Liver (tissue), 9 donors: ENCODE data around the gene ITPRID1. TPM values are rescaled to one million over a fixed set of nuclear protein-coding genes. Genes with fewer than 3 reads are reported as not detected.

Experiments
- DNase-seq: peaks from one replicate; pipeline ENCODE4 v3.0.0-alpha.2; 2017; ENCODE audit warnings: low spot score
- H3K27ac ChIP-seq, 2 donors: one replicate each; pipeline ENCODE4 v1.7.0; 2013; ENCODE audit warnings: inconsistent platforms in 2 of 2, low read length in 2 of 2, control low read depth in 1 of 2, low read depth in 1 of 2, mild to moderate bottlenecking in 1 of 2
- H3K27me3 ChIP-seq, 4 donors: one replicate each; pipeline versions ENCODE4 v1.6.1 to v1.7.0; 2013; ENCODE audit warnings: low read length in 3 of 4, inconsistent platforms in 1 of 4, mild to moderate bottlenecking in 1 of 4, moderate library complexity in 1 of 4; ENCODE audit not compliant: control insufficient read depth in 4 of 4, insufficient read depth in 4 of 4
- H3K36me3 ChIP-seq, 4 donors: one replicate each; pipeline versions ENCODE4 v1.6.1 to v1.7.0; 2013; ENCODE audit warnings: low read length in 3 of 4, mild to moderate bottlenecking in 3 of 4, low read depth in 1 of 4, moderate library complexity in 1 of 4; ENCODE audit not compliant: control insufficient read depth in 4 of 4, insufficient read depth in 3 of 4
- H3K4me1 ChIP-seq, 4 donors: one replicate each; pipeline versions ENCODE4 v1.6.1 to v1.7.0; 2013; ENCODE audit warnings: low read length in 3 of 4, mild to moderate bottlenecking in 3 of 4, moderate library complexity in 1 of 4; ENCODE audit not compliant: control insufficient read depth in 4 of 4, insufficient read depth in 4 of 4
- H3K4me3 ChIP-seq, 3 donors: one replicate each; pipeline versions ENCODE4 v1.6.1 to v1.7.0; 2013; ENCODE audit warnings: low read length in 3 of 3, control low read depth in 1 of 3, low read depth in 1 of 3, mild to moderate bottlenecking in 1 of 3
- H3K9ac ChIP-seq, 2 donors: one replicate each; pipeline ENCODE4 v1.7.0; 2013; ENCODE audit warnings: low read length in 2 of 2, mild to moderate bottlenecking in 2 of 2, moderate library complexity in 2 of 2, control low read depth in 1 of 2, low read depth in 1 of 2
- H3K9me3 ChIP-seq, 4 donors: one replicate each; pipeline versions ENCODE4 v1.6.1 to v1.7.0; 2013; ENCODE audit warnings: low read length in 3 of 4; ENCODE audit not compliant: control insufficient read depth in 4 of 4
- EGR1 ChIP-seq, 2 donors: IDR thresholded peaks; 2 replicates each; pipeline ENCODE4 v1.6.1; 2016 to 2018; ENCODE audit warnings: antibody characterized with exemption in 2 of 2, low read depth in 2 of 2
- FOXA1 ChIP-seq: IDR thresholded peaks from 2 replicates; pipeline ENCODE4 v1.6.1; 2016; ENCODE audit warnings: antibody characterized with exemption
- FOXA2 ChIP-seq: IDR thresholded peaks from 2 replicates; pipeline ENCODE4 v1.6.1; 2016; ENCODE audit warnings: antibody characterized with exemption
- GABPA ChIP-seq, 2 donors: IDR thresholded peaks in 1 of 2; conservative IDR thresholded peaks in 1 of 2; 2 replicates each; pipeline ENCODE4 v1.6.1; 2016; ENCODE audit warnings: antibody characterized with exemption in 2 of 2, mild to moderate bottlenecking in 1 of 2, moderate library complexity in 1 of 2
- HNF4A ChIP-seq, 2 donors: conservative IDR thresholded peaks; 2 replicates each; pipeline ENCODE4 v1.6.1; 2016; ENCODE audit warnings: antibody characterized with exemption in 2 of 2, mild to moderate bottlenecking in 2 of 2
- HNF4G ChIP-seq: IDR thresholded peaks from 2 replicates; pipeline ENCODE4 v1.6.1; 2016; ENCODE audit warnings: antibody characterized with exemption
- JUND ChIP-seq, 2 donors: IDR thresholded peaks; 2 replicates each; pipeline ENCODE4 v1.6.1; 2016; ENCODE audit warnings: antibody characterized with exemption in 2 of 2
- RAD21 ChIP-seq, 2 donors: IDR thresholded peaks; 2 replicates each; pipeline ENCODE4 v1.6.1; 2016; ENCODE audit warnings: antibody characterized with exemption in 2 of 2, mild to moderate bottlenecking in 2 of 2
- REST ChIP-seq: IDR thresholded peaks from 2 replicates; pipeline ENCODE4 v1.6.1; 2016; ENCODE audit warnings: antibody characterized with exemption, mild to moderate bottlenecking
- RXRA ChIP-seq, 2 donors: IDR thresholded peaks; 2 replicates each; pipeline ENCODE4 v1.6.1; 2017 to 2018; ENCODE audit warnings: antibody characterized with exemption in 2 of 2, mild to moderate bottlenecking in 1 of 2
- SP1 ChIP-seq: IDR thresholded peaks from 2 replicates; pipeline ENCODE4 v1.6.1; 2018; ENCODE audit warnings: antibody characterized with exemption, mild to moderate bottlenecking
- TAF1 ChIP-seq: conservative IDR thresholded peaks from 2 replicates; pipeline ENCODE4 v1.6.1; 2016; ENCODE audit warnings: antibody characterized with exemption, mild to moderate bottlenecking
- WGBS: extraction: QIAGEN DNeasy Blood & Tissue Kit; methylation state at CpG from one replicate; pipeline ENCODE4 v1.1.7; 2013; 5-methylcytosine and 5-hydroxymethylcytosine counted together
- polyA plus RNA-seq, 2 donors: library from polyadenylated mRNA; stranded (reverse) in 1 of 2; unstranded in 1 of 2; fragments of 200-250 nt in 1 of 2; fragments of >200 nt in 1 of 2; fragmentation: Nextera tagmentation in 1 of 2; extraction: Ambion mirVana in 1 of 2; gene quantifications; one replicate each; pipeline versions ENCODE4 v1.2.1 to v1.2.3, GENCODE V29; 2013 to 2015
- total RNA-seq, 2 donors: library from RNA; depleted of rRNA; stranded (reverse); fragments of >200 nt; gene quantifications; one replicate each; pipeline ENCODE4 v1.2.3, GENCODE V29; 2014
- TF ChIP-seq, protein P1 (sequence below): IDR thresholded peaks from 2 replicates; pipeline ENCODE4 v1.6.1; 2016; ENCODE audit warnings: antibody characterized with exemption
- TF ChIP-seq, protein P2 (sequence below): IDR thresholded peaks from 2 replicates; pipeline ENCODE4 v1.6.1; 2016; ENCODE audit warnings: antibody characterized with exemption
- donor health status: healthy.
- donor health status: healthy.
- donor health status: healthy.
- donor health status: healthy.
- donor health status: healthy.

ITPRID1 gene
- total and polyA plus RNA-seq, 4 donors, result not detected

DNA sequence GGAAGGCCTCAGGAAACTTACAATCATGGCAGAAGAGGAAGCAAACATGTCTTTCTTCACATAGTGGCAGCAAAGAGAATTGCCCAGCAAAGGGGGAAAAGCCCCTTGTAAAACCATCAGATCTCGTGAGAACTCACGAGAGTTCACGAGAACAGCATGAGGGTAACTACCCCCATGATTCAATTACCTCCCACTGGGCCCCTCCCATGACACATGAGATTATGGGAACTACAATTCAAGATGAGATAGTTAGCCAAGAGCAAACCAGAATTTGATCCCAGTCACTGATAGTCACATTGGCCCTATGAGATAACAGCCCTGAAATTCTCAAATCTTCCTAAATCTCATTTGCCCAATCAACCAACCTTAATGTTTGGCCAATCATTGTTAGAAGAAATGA is 18.2 kb upstream of the ITPRID1 start (continued):
- TF ChIP-seq REST (no peak), JUND (IDR thresholded peaks at IDR 0.05) (no peak), TAF1 (no peak), HNF4A (conservative IDR thresholded peaks at IDR 0.05) (no peak), RAD21 (IDR thresholded peaks at IDR 0.05) (no peak), FOXA2 (no peak), RXRA (IDR thresholded peaks at IDR 0.05) (no peak)
- TF ChIP-seq, protein P1, sequence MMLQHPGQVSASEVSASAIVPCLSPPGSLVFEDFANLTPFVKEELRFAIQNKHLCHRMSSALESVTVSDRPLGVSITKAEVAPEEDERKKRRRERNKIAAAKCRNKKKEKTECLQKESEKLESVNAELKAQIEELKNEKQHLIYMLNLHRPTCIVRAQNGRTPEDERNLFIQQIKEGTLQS, result no peak

DNA sequence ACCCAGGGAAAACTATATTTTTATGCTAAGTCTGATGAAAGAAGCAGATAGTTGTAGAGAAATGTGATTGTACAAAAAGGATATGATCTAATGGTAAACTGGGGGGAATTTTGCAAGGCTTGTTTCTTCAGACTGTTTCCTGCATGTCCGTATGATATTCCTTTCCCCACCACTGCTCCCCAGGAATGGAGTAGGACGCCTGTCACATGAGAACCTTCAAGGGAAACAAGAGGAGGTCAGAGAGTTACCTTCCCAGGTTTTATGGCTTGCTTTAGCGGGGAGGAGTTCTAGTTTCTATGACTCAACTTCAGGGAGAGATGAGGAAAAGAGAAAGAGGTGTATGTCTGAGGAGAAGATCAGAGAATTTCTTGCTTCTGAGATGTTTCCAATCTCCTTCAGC is 16.4 kb upstream of the ITPRID1 start:
- no peak for DNase-seq
- WGBS, result 29% methylated on average over 3 of the region's 3 CpGs
- Histone ChIP-seq H3K4me1 (no peaks in the 10 kb centered on the region), H3K9ac (no peak overlapping the region), H3K9me3 (peaks cover 0 to 2% (median 0%) of the 10 kb centered on the region in 4 donors), H3K4me3 (no peak overlapping the region), H3K36me3 (no peaks in the 10 kb centered on the region), H3K27ac (no peak overlapping the region), H3K27me3 (peaks cover 0 to 8% (median 0%) of the 10 kb centered on the region in 4 donors)
- TF ChIP-seq RXRA (IDR thresholded peaks at IDR 0.05) (no peak), FOXA2 (no peak), GABPA (IDR thresholded peaks at IDR 0.05 in 1 of 2, conservative IDR thresholded peaks at IDR 0.05 in 1 of 2) (no peak), RAD21 (IDR thresholded peaks at IDR 0.05) (no peak), EGR1 (IDR thresholded peaks at IDR 0.05; ENCODE audit: low read depth in 2 of 2) (no peak), HNF4A (conservative IDR thresholded peaks at IDR 0.05) (no peak), SP1 (no peak), FOXA1 (no peak), TAF1 (no peak)
- TF ChIP-seq, protein P2, sequence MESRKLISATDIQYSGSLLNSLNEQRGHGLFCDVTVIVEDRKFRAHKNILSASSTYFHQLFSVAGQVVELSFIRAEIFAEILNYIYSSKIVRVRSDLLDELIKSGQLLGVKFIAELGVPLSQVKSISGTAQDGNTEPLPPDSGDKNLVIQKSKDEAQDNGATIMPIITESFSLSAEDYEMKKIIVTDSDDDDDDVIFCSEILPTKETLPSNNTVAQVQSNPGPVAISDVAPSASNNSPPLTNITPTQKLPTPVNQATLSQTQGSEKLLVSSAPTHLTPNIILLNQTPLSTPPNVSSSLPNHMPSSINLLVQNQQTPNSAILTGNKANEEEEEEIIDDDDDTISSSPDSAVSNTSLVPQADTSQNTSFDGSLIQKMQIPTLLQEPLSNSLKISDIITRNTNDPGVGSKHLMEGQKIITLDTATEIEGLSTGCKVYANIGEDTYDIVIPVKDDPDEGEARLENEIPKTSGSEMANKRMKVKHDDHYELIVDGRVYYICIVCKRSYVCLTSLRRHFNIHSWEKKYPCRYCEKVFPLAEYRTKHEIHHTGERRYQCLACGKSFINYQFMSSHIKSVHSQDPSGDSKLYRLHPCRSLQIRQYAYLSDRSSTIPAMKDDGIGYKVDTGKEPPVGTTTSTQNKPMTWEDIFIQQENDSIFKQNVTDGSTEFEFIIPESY, result no peak
- TF ChIP-seq, protein P1, result no peak

GRCh38 chr7:31500656-31501055 is 13.2 kb upstream of the ITPRID1 start:
- no peak for DNase-seq
- WGBS, result 21% methylated on average over 1 of the region's 1 CpG
- Histone ChIP-seq H3K9me3 (no peaks in the 10 kb centered on the region), H3K36me3 (no peaks in the 10 kb centered on the region), H3K4me3 (no peak overlapping the region), H3K27me3 (peaks cover 0 to 8% (median 0%) of the 10 kb centered on the region in 4 donors), H3K27ac (no peak overlapping the region), H3K9ac (no peak overlapping the region), H3K4me1 (no peaks in the 10 kb centered on the region)
- no peak for TF ChIP-seq REST
- TF ChIP-seq SP1, result no peak
- no peak for TF ChIP-seq GABPA (IDR thresholded peaks at IDR 0.05 in 1 of 2, conservative IDR thresholded peaks at IDR 0.05 in 1 of 2)
- TF ChIP-seq EGR1 (IDR thresholded peaks at IDR 0.05; ENCODE audit: low read depth in 2 of 2), result no peak
- TF ChIP-seq HNF4A (conservative IDR thresholded peaks at IDR 0.05), result no peak
- no peak for TF ChIP-seq HNF4G
- TF ChIP-seq RAD21 (IDR thresholded peaks at IDR 0.05), result no peak
